GM12864 (cell line): ENCODE measurements around the gene DNER.

Experiments
- DNase-seq: peaks from one replicate; pipeline ENCODE4 v3.0.0-alpha.2; 2011; ENCODE audit warnings: low read depth
- H3K4me3 ChIP-seq: 2 replicates; pipeline ENCODE4 v1.5.1; 2011; ENCODE audit warnings: mild to moderate bottlenecking, low read depth, low read length, control low read depth
- TF ChIP-seq, protein P1 (sequence below): IDR thresholded peaks from 2 replicates; pipeline ENCODE4 v1.5.1; 2011; ENCODE audit warnings: low read depth, mild to moderate bottlenecking, moderate library complexity, low read length, control low read depth, inconsistent platforms; ENCODE audit errors: missing control alignments

DNER gene

GRCh38 chr2:229591611-229592010 is 122.7 kb downstream of the DNER start:
- no peak for DNase-seq
- TF ChIP-seq, protein P1, sequence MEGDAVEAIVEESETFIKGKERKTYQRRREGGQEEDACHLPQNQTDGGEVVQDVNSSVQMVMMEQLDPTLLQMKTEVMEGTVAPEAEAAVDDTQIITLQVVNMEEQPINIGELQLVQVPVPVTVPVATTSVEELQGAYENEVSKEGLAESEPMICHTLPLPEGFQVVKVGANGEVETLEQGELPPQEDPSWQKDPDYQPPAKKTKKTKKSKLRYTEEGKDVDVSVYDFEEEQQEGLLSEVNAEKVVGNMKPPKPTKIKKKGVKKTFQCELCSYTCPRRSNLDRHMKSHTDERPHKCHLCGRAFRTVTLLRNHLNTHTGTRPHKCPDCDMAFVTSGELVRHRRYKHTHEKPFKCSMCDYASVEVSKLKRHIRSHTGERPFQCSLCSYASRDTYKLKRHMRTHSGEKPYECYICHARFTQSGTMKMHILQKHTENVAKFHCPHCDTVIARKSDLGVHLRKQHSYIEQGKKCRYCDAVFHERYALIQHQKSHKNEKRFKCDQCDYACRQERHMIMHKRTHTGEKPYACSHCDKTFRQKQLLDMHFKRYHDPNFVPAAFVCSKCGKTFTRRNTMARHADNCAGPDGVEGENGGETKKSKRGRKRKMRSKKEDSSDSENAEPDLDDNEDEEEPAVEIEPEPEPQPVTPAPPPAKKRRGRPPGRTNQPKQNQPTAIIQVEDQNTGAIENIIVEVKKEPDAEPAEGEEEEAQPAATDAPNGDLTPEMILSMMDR: no peak
- H3K4me3 ChIP-seq: no peak overlapping the region

- TF ChIP-seq, protein P1: peak; percentile 96
- peak; percentile 5 for DNase-seq
- no peak overlapping the region for H3K4me3 ChIP-seq
Measured at GRCh38 chr2:229586746-229587705, 127.3 kb downstream of the DNER start.

GRCh38 chr2:229586012-229586411 is 128.3 kb downstream of the DNER start:
- no peak for DNase-seq
- TF ChIP-seq, protein P1: no peak
- no peak overlapping the region for H3K4me3 ChIP-seq

GRCh38 chr2:229582151-229582550 is 132.2 kb downstream of the DNER start:
- TF ChIP-seq, protein P1: no peak
- H3K4me3 ChIP-seq: no peak overlapping the region
- DNase-seq: no peak

DNA sequence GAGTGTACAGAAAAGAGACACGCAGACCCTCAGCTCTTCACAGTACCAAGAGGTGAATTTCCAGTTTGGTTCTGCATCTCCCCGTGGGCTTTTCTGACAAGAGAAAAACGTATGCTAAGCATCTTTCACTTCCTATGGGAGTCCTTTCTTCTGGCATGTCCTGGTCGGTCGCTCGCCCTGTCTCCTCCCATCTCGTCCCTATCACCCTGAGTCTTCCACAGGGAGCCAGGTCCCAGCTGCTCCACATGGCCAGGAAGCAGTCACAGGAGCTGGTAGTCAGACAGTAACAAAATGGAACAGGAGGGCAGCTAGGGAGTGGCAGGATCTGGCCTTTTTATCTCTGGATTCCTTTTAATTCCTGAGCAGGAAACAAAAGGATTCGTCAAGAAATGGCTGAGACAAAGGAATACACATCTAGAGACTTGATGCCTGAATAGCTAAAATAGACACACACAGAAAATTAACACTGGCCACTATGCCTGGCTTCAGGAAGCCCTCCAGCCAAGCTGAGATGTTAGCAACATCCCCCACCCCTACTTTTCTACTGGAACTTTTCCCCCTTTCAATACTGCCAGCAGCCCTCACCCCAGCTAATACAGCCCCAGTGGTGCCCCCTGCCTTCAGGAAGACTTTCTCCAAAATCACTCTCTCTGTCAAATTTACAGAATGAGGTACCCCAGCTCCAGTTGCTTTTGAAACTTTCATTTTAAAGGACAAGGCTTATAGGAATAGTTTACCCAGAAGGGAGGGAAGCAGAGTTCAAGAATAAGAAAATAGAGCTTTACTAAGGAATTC is 136.1 kb downstream of the DNER start:
- TF ChIP-seq, protein P1: no peak
- no peak for DNase-seq
- H3K4me3 ChIP-seq: no peak overlapping the region

DNA sequence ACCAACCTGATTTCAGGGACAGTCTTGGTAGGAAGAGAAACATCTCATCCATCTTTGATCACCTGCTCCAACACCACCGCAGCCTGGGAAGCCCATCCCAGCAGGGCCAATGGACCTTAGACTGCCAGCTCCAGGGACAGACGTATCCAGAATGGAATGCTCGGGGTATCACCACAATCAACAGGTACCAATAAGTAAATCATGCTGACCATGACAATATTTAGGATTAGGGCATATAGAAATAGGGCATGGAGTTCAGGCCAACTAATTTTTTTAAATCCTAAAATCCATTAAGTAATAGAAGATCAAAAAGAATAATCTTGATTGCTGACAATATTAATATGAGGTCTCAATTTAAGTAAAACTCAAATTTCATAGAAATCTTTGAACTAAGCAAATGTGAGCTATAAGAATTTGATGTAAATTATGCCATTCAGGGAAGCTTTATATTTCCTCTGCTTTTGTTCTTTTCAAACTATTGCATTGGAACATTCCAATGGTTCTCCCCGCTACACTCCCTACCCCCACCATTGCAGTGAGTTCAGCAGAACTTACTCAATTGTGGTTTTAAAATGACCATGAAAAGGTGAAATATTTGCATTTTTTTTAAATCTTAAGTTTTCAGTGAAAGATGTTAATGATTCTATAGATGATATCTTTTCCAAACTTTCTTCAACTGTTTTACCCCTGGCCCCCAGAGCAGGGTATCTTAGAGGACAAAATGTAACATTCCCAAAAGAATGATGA is 138.6 kb downstream of the DNER start:
- H3K4me3 ChIP-seq: no peak overlapping the region
- no peak for DNase-seq
- TF ChIP-seq, protein P1: no peak
